Psoas muscle (tissue), 8 donors: ENCODE results near the gene ZNF185. TPM values are rescaled to one million over a fixed set of nuclear protein-coding genes. Genes with fewer than 3 reads are reported as not detected.

Experiments used
- ATAC-seq, 4 donors: fragments of 200-7000 bp; cut with Tn5 transposase; one replicate each; pipeline ENCODE4 v1.9.1; 2020; ENCODE audit warnings: moderate library complexity in 3 of 4, mild to moderate bottlenecking in 2 of 4
- DNase-seq, 2 donors: peaks; one replicate each; pipeline ENCODE4 v3.0.0-alpha.2; 2020
- H3K27ac ChIP-seq: fragments of 200-600 bp; one replicate; pipeline ENCODE4 v1.8.0; 2022
- H3K27me3 ChIP-seq, 3 donors: fragments of 200-600 bp in 1 of 3; one replicate each; pipeline versions ENCODE4 v1.6.1 to v1.8.0; 2013 to 2022; ENCODE audit warnings: low read length in 2 of 3, mild to moderate bottlenecking in 2 of 3, moderate library complexity in 1 of 3; ENCODE audit not compliant: insufficient read depth in 3 of 3
- H3K36me3 ChIP-seq, 2 donors: fragments of 200-600 bp in 1 of 2; one replicate each; pipeline versions ENCODE4 v1.6.1 to v1.8.0; 2013 to 2022; ENCODE audit warnings: low read depth in 1 of 2, mild to moderate bottlenecking in 1 of 2, moderate library complexity in 1 of 2; ENCODE audit not compliant: insufficient read depth in 1 of 2
- H3K4me1 ChIP-seq: fragments of 200-600 bp; one replicate; pipeline ENCODE4 v1.8.0; 2022
- H3K4me3 ChIP-seq: fragments of 200-600 bp; one replicate; pipeline ENCODE4 v1.8.0; 2022; ENCODE audit warnings: mild to moderate bottlenecking
- H3K9me3 ChIP-seq: fragments of 200-600 bp; one replicate; pipeline ENCODE4 v1.8.0; 2022
- WGBS, 3 donors: extraction: QIAGEN DNeasy Blood & Tissue Kit; methylation state at CpG; one replicate each; pipeline versions ENCODE4 v1.1.6 to v1.1.7; 2013; 5-methylcytosine and 5-hydroxymethylcytosine counted together
- intact Hi-C, 2 donors: fragments of 100-400 bp; cut with DNase I; formaldehyde crosslinking; loops; one replicate each; pipeline versions ENCODE4 v1.11.0 to v1.14.2; 2022
- polyA plus RNA-seq, 3 donors: library from polyadenylated mRNA; stranded (reverse); fragments of 200-250 nt; gene quantifications; one replicate each; pipeline ENCODE4 v1.2.3, GENCODE V29; 2013
- total RNA-seq, 4 donors: library from RNA; stranded (reverse); fragmentation: NEBNext Ultra II Directional in 2 of 4; extraction: Animal tissue kit (Norgen Biotek cat#: 25700) in 2 of 4; gene quantifications; one replicate each; pipeline versions ENCODE4 v1.2.1 to v1.2.4, GENCODE V29; 2021 to 2023
- TF ChIP-seq, protein P1 (sequence below): fragments of 200-600 bp; IDR thresholded peaks from one replicate; pipeline ENCODE4 v1.8.0; 2022; ENCODE audit warnings: antibody characterized with exemption
- donor health status: healthy with polysubstance abuse.
- donor health status: DM: no; HTN: no; CAD: no; lungs with moderate emphysema.
- donor health status: Bipolar disorder and iron deficiency.
- donor health status: healthy.
- donor health status: DM: yes; HTN: yes; CAD: no.
- donor health status: DM: no; HTN: no; CAD: no.
- donor health status: DM: no; HTN: no; CAD: no.
- donor health status: DM: yes; HTN: yes; CAD: no.

ZNF185 gene
- total and polyA plus RNA-seq, 7 donors: 0.79 to 1.5 (median 1.3) TPM

DNA sequence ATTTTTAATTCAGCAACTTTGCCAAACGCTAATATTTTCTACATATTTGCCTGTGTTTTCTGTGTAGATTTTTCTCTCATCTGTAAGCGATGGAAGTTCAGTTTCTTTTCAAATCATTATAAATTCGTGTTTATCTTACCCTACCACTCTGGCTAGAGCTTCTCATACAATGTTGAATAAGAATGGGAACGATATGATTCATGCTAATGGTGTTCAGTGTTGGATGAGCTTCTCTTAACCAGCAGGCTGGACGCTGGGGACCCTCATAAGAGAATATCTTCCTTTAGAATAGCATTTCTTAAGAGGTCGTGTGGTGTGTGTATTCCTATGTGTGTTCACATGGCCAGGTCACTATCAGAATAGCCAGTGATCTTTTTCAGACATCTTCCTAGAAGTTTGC lies 36.0 kb upstream of the ZNF185 start:
- Histone ChIP-seq H3K4me3 (no peak overlapping the region), H3K27ac (no peak overlapping the region), H3K4me1 (no peaks in the 10 kb centered on the region), H3K36me3 (peaks cover 0 to 26% of the 10 kb centered on the region in 2 donors), H3K27me3 (peaks cover 0 to 4% (median 0%) of the 10 kb centered on the region in 3 donors), H3K9me3 (no peaks in the 10 kb centered on the region)
- 70 to 92% (median 90%) methylated on average over 6 of the region's 6 CpGs for WGBS, 3 donors
- DNase-seq: no peak
- TF ChIP-seq, protein P1, sequence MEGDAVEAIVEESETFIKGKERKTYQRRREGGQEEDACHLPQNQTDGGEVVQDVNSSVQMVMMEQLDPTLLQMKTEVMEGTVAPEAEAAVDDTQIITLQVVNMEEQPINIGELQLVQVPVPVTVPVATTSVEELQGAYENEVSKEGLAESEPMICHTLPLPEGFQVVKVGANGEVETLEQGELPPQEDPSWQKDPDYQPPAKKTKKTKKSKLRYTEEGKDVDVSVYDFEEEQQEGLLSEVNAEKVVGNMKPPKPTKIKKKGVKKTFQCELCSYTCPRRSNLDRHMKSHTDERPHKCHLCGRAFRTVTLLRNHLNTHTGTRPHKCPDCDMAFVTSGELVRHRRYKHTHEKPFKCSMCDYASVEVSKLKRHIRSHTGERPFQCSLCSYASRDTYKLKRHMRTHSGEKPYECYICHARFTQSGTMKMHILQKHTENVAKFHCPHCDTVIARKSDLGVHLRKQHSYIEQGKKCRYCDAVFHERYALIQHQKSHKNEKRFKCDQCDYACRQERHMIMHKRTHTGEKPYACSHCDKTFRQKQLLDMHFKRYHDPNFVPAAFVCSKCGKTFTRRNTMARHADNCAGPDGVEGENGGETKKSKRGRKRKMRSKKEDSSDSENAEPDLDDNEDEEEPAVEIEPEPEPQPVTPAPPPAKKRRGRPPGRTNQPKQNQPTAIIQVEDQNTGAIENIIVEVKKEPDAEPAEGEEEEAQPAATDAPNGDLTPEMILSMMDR: no peak
- ATAC-seq: no peak
- intact Hi-C loops: no loop called here

DNA sequence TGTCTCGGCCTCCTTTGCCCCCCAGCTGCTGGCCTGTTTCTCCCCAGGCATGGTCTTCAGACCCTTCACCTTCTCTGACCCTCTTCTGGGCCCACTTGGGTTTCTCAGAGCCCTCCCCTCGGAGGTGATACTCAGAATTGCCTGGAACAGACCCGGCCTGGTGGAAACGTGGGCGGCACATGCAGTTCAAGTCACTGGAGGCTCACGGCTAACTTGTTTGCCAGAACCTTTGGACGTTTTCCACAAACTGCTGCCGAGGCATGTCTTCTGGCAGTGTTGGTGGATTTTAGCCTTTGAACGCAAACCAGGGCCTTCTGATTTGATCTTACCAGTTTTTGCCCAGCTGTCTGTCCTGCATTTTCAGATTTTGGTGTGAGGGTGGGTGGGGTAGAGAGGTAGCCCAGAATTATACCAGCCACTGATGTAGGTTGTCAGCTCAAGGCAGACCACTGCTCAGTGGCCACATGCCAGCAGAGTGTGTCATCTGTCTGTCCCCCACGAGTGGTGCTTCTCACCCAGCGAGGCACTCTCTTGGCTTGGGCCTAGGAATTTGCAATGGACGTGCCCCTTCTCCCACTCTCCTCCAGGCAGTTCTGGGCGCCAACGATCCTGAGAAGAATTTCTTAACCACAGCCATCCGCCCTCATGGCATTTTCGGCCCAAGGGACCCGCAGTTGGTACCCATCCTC lies 32.5 kb upstream of the ZNF185 start:
- Histone ChIP-seq H3K27ac (no peak overlapping the region), H3K4me1 (no peaks in the 10 kb centered on the region), H3K36me3 (peaks cover 0 to 44% of the 10 kb centered on the region in 2 donors), H3K27me3 (peaks cover 0 to 4% (median 0%) of the 10 kb centered on the region in 3 donors), H3K4me3 (no peak overlapping the region), H3K9me3 (no peaks in the 10 kb centered on the region)
- intact Hi-C loops: no loop called here
- TF ChIP-seq, protein P1: no peak
- whole genome bisulfite sequencing, 3 donors: 65 to 73% (median 68%) methylated on average over 13 to 17 of the region's 17 CpGs
- ATAC-seq: no peak
- DNase-seq: peak in 1 of 2 donors; percentile 22

DNA sequence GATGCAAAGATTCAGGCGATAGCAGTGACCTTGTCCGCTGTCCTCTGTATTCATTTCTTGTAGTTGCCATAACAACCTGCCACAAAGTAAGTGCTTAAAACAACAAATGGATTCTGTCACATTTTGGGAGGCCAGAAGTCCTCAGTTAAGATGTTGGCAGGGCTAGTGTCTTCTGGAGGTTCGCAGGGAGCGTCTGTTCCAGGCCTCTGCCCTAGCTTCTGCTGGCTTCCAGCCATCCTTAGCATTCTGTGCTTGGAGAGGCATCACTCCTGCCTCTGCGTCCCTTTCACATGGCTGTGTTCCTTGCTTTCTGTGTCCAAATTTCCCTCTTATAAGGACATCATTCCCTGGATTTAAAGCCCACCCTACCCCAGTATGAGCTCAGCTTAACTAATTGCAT lies 31.5 kb upstream of the ZNF185 start:
- peaks cover 0 to 41% of the 10 kb centered on the region in 2 donors for H3K36me3 ChIP-seq
- H3K27ac ChIP-seq: no peak overlapping the region
- H3K27me3 ChIP-seq: peaks cover 0 to 2% (median 0%) of the 10 kb centered on the region in 3 donors
- intact Hi-C loops: no loop called here
- H3K9me3 ChIP-seq: no peaks in the 10 kb centered on the region
- DNase-seq: no peak
- ATAC-seq: no peak
- WGBS, 3 donors: 82 to 94% (median 85%) methylated on average over 5 of the region's 5 CpGs
- no peak overlapping the region for H3K4me3 ChIP-seq
- no peaks in the 10 kb centered on the region for H3K4me1 ChIP-seq
- TF ChIP-seq, protein P1: no peak

DNA sequence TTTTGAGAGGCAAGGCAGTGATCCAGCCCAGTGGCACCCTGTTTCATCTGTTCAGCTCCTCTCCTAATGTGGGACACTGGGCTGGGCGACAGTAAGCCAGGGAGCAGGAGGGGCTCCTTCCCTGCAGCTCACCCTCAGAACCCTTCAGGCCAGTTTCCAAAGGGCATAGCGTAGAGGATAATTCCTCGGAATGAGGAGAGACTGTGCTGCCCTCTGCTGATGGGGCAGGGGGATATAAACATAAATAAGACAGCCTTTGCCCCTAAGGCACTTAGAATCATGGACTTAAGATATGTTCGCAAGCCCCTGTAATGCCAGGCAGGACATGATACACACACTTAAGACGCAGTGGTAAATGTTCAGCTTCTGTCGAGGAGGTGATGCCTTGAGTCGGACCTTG lies 27.9 kb upstream of the ZNF185 start:
- Histone ChIP-seq H3K4me1 (no peaks in the 10 kb centered on the region), H3K36me3 (peaks cover 0 to 29% of the 10 kb centered on the region in 2 donors), H3K27ac (no peak overlapping the region), H3K27me3 (no peaks in the 10 kb centered on the region), H3K9me3 (no peaks in the 10 kb centered on the region), H3K4me3 (no peak overlapping the region)
- TF ChIP-seq, protein P1: no peak
- intact Hi-C loops: loop anchor here in 1 of 2 donors (10.0 kb wide), 1 partner anchor 65 kb away; no protein-coding TSS in a partner anchor
- ATAC-seq: no peak
- WGBS, 3 donors: 73 to 94% (median 87%) methylated on average over 7 of the region's 7 CpGs
- no peak for DNase-seq
